HL-60 (cell line): Measurements from ENCODE around the gene XRCC4.

Source experiments
- CTCF ChIP-seq: IDR thresholded peaks from one replicate; pipeline ENCODE4 v1.5.1; 2011; ENCODE audit warnings: low read length, control low read depth, inconsistent platforms; ENCODE audit not compliant: insufficient read depth
- GABPA ChIP-seq: IDR thresholded peaks from 2 replicates; pipeline ENCODE4 v1.6.1; 2012; ENCODE audit warnings: low read depth
- POLR2AphosphoS5 ChIP-seq: IDR thresholded peaks from 2 replicates; pipeline ENCODE4 v1.6.1; 2012; ENCODE audit warnings: low read depth
- REST ChIP-seq: IDR thresholded peaks from 2 replicates; pipeline ENCODE4 v1.6.1; 2012; ENCODE audit warnings: low read depth; ENCODE audit not compliant: insufficient replicate concordance
- SPI1 ChIP-seq: IDR thresholded peaks from 2 replicates; pipeline ENCODE4 v1.6.1; 2012; ENCODE audit warnings: low read depth, mild to moderate bottlenecking, borderline replicate concordance

- TF ChIP-seq CTCF (no peak), POLR2AphosphoS5 (no peak), REST (no peak), GABPA (no peak), SPI1 (no peak)
These were observed 94.7 kb downstream of the XRCC4 start for GRCh38 chr5:83172011-83172410.
